GM19023 (cell line): Measurements from ENCODE around the gene UQCR11.

Source experiments
- ATAC-seq: cut with Tn5 transposase; IDR thresholded peaks from one replicate; pipeline ENCODE4 v1.9.1; 2021; ENCODE audit warnings: mild to moderate bottlenecking, moderate library complexity; ENCODE audit not compliant: unreplicated experiment

The UQCR11 gene

DNA sequence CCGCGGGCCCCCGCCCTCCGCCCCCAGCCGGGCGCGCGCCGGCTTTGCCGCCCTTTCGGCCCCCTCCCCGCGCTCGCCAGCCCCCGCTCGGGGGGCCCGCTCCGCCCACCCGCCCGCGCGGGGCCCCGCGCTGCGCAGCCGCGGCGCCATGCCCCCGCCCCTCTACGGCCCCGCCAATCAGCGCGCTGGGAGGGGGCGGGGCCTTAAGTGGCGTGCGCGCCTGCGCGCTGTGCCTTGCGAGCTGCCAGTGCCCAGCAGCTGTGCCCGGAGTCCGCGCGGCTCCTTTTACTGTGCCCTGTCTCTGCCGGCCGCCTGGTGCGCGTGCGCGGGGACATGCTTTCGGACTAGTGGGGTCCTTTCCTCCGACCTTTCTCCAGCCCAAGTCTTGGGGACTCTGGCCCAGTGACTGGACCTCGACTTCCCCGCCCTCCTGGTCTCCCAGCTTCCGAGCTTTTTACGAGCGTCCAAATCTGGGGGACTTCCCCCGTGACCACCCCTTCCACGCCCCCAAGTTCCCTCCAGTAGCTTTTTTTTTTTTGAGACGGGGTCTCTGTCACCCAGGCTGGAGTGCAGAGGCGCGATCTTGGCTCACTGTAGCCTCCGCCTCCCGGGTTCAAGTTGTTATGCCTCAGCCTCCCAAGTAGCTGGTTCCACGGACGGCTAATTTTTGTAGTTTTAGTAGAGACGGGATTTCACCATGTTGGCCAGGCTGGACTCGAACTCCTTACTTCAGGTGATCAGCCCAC lies 12.3 kb downstream of the UQCR11 start, which contains the start of gene MBD3:
Gene MBD3, minus strand, starts transcription at position 111 of the 746 bp plus-strand sequence. CDS start 234 bp downstream, outside the sequence.
- peak; percentile 60 for ATAC-seq

DNA sequence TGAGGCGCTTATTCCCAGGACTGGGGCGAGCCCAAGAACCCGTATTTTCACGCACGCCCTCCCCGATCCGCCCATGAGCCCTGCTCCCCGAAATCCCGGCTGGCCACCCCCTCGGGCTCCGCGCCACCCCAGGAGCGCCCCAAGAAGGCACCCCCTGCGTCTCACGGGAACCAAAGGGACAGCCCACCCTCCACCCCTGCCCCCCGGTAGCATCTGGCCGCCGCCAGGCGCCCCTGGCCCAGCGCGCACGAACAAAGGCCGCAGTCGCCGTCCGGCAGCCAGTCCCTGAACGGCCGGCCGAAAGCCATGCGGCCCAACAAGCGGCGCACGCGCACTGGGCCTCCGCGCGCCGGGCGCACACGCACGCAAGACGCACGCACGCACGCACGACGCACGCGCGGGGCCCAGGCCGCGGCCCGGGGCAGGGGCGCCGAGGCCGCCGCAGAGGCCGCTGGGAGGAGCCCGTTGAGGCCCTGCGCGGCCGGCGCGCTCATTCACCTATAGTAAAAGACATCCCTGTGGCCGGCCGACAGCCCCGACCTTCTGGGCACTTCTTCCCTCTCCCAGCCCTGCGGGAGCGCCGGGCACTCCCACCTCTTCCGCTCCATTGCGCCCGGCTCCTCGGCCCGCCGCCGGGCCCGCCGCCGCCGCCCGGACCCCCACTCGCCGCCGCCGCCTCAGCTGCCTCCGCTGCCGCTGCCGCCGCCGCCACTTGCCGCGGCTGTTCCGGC lies 13.1 kb downstream of the UQCR11 start:
- ATAC-seq, result peak; percentile 72

DNA sequence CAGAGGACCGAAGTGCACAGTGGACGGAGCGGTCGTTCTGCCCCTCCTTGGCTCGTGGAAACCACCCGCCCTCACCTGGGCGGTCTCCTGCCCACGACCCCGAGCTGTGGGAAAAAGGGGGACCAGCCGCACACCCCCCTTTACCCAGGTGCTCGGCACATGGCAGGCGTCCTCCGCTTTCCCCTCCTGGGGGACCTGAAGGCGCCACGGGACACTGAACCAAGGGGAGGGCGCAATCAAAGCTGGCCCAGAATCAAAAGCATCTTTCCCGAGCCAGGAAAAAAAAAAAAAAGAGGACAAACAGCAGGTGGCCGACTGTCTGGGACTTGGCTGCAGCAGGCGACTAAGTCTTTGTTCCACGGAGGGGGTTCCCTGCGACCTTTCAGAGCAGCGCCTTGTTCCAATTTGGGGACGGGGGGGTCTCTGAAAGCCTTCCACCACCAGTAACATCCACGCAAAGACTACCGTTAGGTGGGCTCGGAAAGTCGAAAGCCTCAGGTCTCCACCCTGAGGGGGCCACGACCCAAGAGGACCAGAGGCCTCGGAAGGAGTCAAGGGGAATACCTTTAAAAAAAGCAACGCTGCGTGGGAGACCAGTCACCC lies 13.7 kb downstream of the UQCR11 start:
- no peak for ATAC-seq

DNA sequence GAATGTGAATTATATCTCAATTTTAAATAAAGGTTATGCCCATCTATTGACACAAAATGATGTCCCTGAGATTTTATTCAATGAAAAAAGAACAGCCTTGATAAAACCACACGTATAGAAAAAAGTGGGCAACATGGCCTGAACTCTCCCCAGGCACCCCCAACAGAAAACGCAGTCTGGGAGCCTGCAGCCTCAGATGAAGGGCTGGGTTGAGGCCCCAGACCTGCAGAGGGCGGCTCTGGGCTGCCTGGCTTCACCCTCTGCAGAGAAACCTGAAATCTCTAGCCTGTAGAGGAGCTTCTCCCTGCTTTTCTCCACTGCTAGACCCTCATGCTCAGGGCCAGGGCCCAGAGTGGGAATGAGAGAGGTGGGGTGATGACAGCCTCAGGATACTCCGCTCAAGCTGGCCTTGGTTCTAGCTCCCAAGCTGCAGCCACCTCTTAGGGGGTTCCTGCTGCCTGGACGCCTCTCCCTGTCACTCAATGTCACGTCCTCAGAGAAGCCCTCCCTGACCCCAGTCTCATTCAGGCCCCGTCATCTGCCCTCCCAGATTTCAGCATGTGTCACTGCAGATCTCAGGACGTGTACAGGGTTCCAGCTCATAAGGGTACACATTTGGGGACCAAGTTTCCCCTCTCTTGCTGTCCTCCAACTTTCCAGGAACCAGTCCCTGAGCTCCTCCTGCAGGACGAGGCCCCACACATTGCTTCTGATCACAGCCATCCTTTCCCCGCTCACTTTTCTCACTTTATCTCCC lies 14.4 kb downstream of the UQCR11 start:
- no peak for ATAC-seq

DNA sequence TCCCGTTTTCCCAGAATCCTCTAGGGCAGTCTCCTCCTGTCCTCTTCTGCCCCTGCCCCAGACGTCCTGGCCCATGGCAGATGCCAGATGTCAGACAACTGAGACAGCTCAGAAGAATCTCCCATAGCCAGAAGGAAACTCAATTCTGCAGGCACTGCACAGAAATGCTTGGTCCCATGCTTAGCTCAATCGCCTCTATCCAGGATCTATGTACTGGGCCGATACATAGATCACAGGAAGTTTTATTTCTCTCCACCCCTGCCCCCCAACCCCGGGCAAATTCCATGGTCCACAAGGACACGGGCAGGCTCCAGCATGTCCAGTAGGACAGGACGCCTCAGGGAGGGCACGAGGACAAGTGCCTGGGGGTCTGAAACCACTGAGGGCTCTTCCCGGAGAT lies 17.4 kb downstream of the UQCR11 start:
- ATAC-seq, result no peak

DNA sequence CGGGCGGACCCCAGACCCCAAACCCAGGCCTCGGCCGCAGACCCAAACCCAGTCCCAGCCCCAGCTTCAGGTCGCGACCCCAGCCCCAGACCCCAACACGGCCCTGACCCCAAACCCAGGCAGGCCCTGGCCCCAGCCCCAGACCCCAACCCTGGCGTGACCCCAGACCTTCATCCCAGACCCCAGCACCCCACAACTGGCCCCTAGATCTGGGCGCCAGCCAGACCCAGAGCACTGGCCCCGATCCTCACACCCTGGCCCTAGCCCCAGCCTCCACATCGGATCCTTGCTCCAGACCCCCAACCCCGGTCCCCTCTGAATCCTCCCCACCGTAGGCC lies 20.1 kb downstream of the UQCR11 start:
- ATAC-seq, result no peak

DNA sequence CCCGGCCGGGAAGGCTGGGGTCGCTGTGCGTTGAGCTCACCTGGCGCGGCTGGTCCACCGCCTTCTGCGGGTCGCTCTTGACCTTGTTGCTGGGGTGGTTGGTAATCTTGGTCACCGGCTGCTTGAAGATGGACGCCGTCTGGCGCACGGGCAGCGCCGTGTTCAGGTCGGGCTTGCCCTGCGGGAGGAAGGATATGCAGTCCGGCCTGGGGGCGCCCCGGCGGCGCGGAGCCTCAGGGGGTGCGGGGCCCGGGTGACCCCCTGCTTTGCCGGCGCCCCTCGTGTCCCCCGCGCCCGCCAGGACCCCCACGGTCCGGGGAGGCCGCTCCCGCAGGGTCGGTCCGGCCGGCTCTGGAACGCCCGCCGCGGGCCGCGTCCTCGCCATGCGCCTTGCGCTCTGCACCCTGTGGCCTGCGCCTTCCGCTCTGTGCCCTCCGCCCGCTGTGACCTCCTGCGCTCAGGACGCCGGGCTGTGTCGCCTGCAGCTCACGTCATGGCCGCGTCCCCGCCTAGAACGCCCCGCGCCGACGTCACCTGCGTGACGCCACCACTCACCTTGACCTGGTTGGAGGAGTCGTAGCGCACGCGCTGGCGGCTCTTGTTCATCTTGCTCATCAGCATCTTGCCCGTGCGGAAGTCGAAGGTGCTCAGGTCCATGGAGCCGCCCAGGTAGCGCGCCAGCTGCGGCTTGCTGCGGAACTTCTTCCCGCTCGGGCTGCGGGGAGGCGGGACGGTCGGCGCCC lies 20.6 kb downstream of the UQCR11 start:
- ATAC-seq, result no peak

DNA sequence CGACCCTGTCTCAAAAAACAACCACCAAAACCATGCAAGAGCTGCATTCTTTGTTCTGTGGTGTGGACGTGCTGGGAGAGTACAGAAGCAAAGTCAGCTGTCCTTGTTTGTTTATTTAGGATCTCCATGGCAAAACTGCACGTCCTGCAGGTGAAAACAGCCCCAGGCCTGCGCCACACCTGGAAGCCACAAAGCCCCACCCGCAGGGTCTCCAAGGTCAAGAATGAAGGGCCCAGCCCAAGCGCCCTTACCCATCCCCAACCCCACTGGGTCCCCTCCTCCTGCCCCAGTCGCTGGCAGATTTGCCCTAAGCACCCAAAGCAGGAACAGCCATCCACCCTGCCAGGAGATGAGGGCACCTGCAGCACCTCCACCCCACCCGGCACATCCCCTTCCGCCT lies 23.1 kb downstream of the UQCR11 start:
- ATAC-seq, result no peak

DNA sequence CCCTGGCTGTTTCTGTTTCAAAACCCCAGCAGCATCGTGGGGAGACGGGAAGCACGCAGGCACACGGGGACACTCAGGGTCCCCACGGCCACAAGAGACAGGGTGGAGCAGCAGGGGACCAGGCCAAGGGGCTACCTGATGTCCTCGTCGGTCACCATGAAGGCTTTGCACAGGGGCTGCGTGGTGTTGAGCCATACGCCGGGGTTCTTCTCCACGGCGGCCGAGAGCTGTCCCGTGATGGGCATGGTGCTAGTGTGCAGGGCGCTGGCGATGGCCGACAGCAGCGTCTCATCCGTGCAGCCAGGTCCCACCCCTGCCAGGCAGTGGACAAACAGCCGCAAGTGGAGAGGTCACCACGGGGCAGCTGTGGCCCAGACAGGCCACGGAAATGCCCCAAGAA lies 24.3 kb downstream of the UQCR11 start:
- ATAC-seq, result no peak

DNA sequence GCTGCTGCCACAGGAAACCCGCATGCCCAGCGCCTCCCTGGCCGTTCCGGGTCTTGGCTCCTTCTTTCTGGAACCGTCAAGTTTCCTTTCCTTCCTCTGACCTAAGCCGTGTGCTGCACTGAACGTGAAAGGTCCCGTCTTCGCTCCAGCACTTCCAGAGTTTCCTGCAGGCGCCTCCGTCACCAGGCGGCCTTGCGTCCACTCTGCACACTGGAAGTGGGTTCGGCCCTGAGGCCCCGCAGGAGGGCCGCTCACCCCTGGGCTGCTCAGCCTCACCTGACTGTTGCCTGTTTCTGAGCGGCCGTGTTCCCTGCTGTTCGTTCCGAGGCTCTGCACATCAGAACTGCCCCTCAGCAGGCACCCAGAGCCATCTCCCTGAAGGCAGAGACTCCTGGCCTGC lies 24.9 kb downstream of the UQCR11 start:
- no peak for ATAC-seq

DNA sequence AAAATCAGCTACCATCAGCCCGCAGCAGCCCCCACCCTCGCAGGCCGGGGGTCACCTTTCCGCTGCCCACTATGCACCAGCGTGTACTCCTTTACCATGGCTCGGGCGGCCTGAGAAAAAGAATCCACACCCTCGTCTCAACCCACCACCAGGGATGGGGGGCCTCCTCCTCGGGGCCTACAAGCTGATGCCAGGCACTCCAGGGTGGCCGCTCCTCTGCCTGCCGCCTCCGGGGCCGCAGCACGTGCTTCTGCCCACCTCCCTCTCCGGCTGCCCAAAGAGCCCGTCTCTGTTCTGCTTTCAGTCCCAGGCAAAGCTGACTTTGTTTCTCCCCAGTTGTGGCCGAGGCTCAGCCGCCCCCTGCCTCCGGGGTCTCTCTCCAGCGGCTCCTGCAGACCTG lies 26.0 kb downstream of the UQCR11 start:
- ATAC-seq, result no peak

DNA sequence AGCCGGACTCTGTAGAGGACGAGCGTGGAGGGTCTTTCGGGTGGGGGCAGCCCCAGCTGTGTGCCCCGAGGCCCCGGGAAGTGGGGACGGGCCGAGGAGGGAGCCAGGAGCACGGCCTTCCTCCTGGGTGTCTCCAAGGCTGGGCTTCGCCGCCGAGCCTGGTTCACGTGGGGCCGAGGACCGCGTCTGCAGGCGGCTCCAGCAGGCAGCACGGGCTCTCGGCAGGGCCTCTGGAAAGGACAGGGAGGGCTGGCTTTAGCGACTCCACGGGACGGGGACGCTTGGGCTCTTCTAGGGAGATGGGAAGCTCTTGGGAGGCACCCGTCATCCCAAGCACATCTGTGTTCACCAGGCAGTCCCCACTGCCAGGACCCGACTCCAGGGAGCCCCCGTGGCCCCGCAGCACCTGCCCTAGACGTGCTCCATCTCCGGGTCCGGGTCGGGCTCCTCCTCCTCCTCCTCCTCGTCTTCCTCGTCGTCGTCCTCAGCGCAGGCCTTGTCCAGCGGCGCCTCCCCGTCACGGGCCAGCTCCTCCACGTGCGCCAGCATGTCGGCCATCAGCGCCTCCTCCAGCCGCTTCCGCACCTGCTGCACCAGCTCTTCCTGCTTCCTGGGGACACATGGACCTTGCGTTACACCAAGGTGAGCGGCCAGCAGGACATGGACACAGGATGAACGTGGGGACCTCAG lies 27.2 kb downstream of the UQCR11 start:
- ATAC-seq, result no peak

DNA sequence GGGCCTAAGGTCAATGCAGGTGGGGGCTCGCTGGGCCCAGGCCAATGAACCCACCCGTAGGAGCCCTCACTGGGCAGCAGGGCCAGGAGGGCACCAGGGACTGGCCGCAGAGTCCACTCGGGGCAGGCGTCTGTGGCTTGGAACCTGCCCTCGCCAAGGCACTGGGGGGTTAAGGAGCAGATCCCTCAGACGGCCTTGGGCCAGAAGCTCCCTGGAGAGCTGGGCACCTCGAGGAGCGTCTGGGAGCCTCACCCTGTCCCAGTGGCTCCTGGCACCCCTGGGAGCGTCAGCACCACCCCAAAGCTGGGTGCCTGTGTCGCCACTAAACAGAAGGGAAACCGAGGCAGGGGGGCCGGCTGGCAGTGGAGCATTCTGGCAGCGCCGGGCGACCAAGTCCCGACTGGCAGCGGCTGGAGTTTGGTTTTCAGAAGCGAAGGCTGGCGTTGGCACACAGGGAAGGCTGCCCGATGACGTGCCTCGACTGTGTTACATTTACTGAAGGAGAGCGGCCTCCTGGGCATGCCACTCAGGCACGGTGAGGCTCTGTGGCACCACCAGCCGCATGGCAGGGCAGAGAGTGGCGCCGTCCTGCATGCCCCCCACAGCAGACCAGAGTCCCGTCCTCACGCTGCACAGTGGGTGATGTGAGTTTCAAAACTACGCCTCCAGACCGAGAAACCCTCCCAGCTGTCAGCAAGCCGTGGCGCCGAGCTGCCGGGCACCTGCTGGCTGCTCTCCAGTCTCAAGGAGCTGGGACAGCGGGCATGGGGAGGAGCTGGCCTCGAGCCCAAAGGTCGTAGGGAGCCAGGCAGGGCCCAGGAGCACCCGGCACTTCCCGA lies 28.0 kb downstream of the UQCR11 start:
- no peak for ATAC-seq

DNA sequence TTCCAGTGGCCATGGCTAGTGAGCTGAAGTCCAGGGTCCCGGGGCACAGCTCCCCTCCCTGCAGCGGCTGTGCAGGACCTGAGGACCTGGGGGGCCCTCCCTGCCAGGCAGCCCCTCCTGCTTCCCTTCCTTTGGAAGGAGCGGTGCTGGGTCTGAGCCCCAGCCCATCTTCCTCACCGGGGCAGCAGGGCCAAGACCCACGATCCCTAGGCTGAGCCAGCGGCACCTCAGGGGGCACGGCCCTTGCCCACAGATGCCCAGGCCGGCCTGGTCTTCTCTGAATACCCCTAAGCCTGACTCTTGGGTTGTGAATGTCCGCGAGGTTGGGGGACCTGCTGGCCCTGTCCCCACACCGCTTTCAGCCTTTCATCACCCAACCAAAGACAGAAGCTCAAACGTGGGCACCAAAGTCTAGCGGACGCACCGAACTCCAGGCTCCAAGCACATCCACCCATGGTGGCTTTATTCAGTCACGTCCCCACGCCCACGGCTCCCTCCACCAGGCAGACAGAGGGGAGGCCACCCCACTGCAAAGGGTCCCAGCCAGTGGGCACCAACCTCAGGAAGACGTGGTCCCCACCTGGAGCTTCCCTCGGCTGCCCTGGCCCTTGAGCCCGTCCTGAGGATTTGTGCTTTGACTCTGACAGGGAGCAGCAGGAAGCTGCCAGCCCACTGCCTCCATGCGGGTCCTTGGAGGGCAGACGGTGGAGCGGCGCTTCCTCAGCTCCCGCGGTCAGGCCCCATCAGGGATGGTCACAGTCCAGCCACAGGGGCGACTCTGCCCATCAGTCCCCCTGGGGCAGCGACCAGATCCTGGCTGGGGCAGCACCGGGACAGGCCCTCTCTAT lies 28.8 kb downstream of the UQCR11 start:
- no peak for ATAC-seq

DNA sequence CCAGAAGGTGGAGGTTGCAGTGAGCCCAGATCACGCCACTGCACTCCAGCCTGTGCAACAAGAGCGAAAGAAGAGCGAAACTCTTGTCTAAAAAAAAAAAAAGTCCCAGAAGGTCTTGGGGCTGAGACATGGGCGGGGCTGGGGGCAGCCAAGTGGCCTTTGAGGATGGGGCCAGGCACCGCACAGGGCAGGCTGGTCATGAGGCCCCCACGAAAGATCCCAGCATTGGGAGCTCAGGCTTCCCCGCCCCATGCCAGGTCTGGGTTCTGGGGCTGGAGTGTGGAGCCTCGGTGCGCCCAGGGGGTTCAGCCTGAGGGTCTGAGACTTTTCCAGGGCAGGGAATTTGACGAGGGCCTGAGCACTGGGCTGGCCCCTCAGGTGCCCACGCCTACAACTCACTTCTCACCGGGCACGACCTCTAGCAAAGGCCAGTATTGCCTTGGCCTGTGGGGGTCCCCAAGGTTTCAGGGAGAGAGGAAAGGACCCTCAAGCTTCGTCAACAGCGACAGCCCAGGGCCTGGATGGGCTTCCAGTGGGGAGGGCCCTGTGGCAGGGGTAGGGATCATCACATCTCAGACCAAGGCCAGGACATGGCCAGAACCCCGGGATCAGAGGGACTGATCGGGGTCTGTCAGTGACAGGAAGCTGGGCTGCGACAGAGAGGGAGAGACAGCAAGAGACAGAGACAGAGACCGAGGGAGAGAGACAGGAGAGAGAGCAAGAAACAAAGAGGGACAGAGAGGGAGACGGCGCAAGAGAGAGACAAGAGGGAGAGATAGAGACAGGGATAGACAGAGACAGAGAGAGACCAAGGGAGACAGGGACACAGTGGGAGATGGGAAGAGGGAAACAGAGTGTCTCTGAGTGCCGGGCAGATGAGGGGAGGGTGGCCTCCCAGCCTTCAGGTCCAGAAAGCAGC lies 29.7 kb downstream of the UQCR11 start:
- ATAC-seq, result no peak

DNA sequence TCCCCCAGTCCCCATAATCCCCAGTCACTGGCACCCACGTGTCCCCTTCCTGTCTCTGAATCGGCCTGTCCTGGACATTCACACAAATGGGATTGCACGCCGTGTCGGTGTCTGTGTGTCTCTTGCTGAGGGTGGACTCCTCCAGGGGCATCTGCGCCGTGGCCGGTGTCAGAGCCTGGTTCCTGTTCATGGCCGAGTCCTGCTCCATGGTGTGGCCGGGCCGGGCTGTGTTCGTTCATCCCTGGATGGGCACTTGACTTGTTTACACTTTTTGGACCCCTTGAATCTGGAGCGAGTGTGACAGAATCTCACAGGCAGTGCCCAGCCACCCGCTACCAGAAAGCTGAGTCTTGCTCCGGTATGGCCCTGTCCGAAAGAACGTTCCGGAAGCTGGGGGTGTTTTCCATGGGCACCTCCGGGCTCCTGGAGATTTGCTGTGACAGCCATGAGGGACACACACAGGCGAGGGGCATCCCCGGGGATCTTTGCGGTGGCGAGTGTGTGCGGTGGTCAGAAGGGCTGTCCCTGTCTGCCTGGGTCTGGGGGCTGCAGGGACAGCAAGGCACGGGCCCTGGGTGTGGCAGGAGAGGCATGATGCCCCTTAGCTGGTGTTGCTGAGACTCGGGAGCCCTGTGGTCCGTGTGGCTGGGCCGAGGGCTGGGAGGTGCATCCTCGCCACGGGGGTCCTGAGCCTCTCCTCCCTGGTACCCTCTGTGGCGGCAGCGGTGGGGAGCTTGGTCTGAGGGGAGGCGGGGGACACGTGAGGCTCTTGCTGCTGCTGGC lies 30.7 kb downstream of the UQCR11 start:
- ATAC-seq, result no peak
